Measurements from ENCODE around the gene TOM1L2.

TOM1L2 gene

GRCh38 chr17:17893801-17894644 lies 78.2 kb downstream of the TOM1L2 start:
- no peak for DNase-seq

- DNase-seq = no peak
These were observed 79.5 kb downstream of the TOM1L2 start for GRCh38 chr17:17892731-17893130.

GRCh38 chr17:17892009-17892408 lies 80.2 kb downstream of the TOM1L2 start:
- DNase-seq = no peak

GRCh38 chr17:17890773-17891759 lies 81.1 kb downstream of the TOM1L2 start:
- peak; percentile 63 for DNase-seq

GRCh38 chr17:17889922-17890321 lies 82.3 kb downstream of the TOM1L2 start:
- no peak for DNase-seq

GRCh38 chr17:17888821-17889220 lies 83.4 kb downstream of the TOM1L2 start:
- DNase-seq = no peak

GRCh38 chr17:17888371-17888770 lies 83.8 kb downstream of the TOM1L2 start:
- DNase-seq = no peak

GRCh38 chr17:17887752-17888304 lies 84.4 kb downstream of the TOM1L2 start:
- DNase-seq = no peak

GRCh38 chr17:17886726-17887125 lies 85.5 kb downstream of the TOM1L2 start:
- DNase-seq = no peak

- DNase-seq = no peak
These were observed 86.0 kb downstream of the TOM1L2 start for GRCh38 chr17:17886226-17886625.

GRCh38 chr17:17884391-17885357 lies 87.5 kb downstream of the TOM1L2 start:
- DNase-seq = no peak

- DNase-seq = no peak
These were observed 88.4 kb downstream of the TOM1L2 start for GRCh38 chr17:17883801-17884200.

- no peak for DNase-seq
These were observed 90.1 kb downstream of the TOM1L2 start for GRCh38 chr17:17882082-17882581.

GRCh38 chr17:17880577-17881196 lies 91.5 kb downstream of the TOM1L2 start:
- no peak for DNase-seq

- no peak for DNase-seq
These were observed 94.5 kb downstream of the TOM1L2 start for GRCh38 chr17:17877529-17878358.

GRCh38 chr17:17876959-17877528 lies 95.2 kb downstream of the TOM1L2 start:
- DNase-seq = no peak

GRCh38 chr17:17874478-17874877 lies 97.7 kb downstream of the TOM1L2 start:
- DNase-seq = no peak

- no peak for DNase-seq
These were observed 98.7 kb downstream of the TOM1L2 start for GRCh38 chr17:17873450-17873991.

- DNase-seq = no peak
These were observed 99.5 kb downstream of the TOM1L2 start for GRCh38 chr17:17872547-17873345.

Data from CD4-positive, alpha-beta T cell treated with Interleukin-17A for 4 hours (primary cell).